ENCODE results near the gene QRFPR. TPM values are rescaled to one million over a fixed set of nuclear protein-coding genes. Genes with fewer than 3 reads are reported as not detected.
"Not testable (repeated sequence)": the region's sequence is repeated elsewhere in the genome, so short reads cannot be mapped to it uniquely, and the experiment has no call there.

Gene QRFPR
- total RNA-seq, 1 experiment from 2014 or later, result 0.63 TPM

DNA sequence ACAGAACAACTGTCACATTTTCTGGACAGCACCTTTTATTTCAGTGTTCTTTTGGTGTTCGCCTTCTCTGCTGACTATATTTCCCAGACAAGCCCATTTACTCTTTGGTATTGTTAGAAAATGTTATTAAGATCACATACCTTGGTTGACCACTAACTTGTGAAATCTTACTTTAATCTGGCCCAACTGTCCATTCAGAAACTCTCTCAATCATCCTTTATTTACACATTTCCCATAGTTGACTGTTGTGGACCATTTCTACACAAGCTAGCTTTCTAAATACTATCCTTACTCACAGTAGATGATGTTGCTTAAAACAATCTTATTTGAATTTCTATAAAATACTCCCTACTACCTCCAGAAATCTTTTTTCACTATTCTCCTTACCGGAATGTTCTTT, 64.7 kb downstream of the QRFPR start:
- no peaks in the 10 kb centered on the region for H3K27me3 ChIP-seq (ENCODE audit: insufficient read depth, low read length)
- H4K8ac ChIP-seq (replicated peaks; ENCODE audit: insufficient read length, low read depth, low read length), result no peak overlapping the region
- no peak overlapping the region for H2BK12ac ChIP-seq (ENCODE audit: insufficient read length, low read depth, low read length)
- no peak overlapping the region for H2AK5ac ChIP-seq (ENCODE audit: insufficient read length, low read length)
- no peaks in the 10 kb centered on the region for H3K79me2 ChIP-seq (ENCODE audit: insufficient read depth, low read length)
- H3K14ac ChIP-seq (ENCODE audit: insufficient read depth, low read length), result no peak overlapping the region
- H3K18ac ChIP-seq (ENCODE audit: insufficient read length, low read depth, low read length), result no peak overlapping the region
- no peak overlapping the region for H3K27ac ChIP-seq (ENCODE audit: insufficient read length, low read depth, low read length)
- no peak overlapping the region for H3T11ph ChIP-seq (ENCODE audit: low read length)
- H3K27me3 Mint-ChIP-seq (ENCODE audit: low read depth), result no peaks in the 10 kb centered on the region
- no CpG with 5 or more reads among the region's 2 CpGs for whole genome bisulfite sequencing (ENCODE audit: extremely low coverage, insufficient read length, low lambda C conversion rate)
- no peak overlapping the region for H2BK15ac ChIP-seq (ENCODE audit: low read depth, low read length)
- no peaks in the 10 kb centered on the region for H3K23me2 ChIP-seq (ENCODE audit: insufficient read length, low read depth, low read length, poor library complexity, severe bottlenecking)
- H3K4me1 Mint-ChIP-seq, result peaks cover 2 to 5% of the 10 kb centered on the region in 2 experiments; a peak in 1 of 4 replicates
- H4K5ac ChIP-seq (ENCODE audit: insufficient read length, low read depth, low read length), result no peak overlapping the region
- H3K4me1 ChIP-seq (ENCODE audit: insufficient read depth, low read length), result no peaks in the 10 kb centered on the region
- H3K9ac ChIP-seq (ENCODE audit: extremely low read depth, insufficient read length, low read length), result no peak overlapping the region
- H2AFZ ChIP-seq (ENCODE audit: low read length), result no peak overlapping the region
- no peaks in the 10 kb centered on the region for H4K20me1 ChIP-seq (ENCODE audit: control insufficient read depth, insufficient read depth, insufficient read length)
- H3K23ac ChIP-seq (ENCODE audit: insufficient read length, low read depth, low read length), result no peak overlapping the region
- H2BK5ac ChIP-seq (ENCODE audit: insufficient read length, low read length), result no peak overlapping the region
- H3K9me3 Mint-ChIP-seq, result peaks cover 0 to 5% of the 10 kb centered on the region in 2 experiments; a peak in 2 of 5 replicates
- no peak overlapping the region for H4K91ac ChIP-seq (ENCODE audit: insufficient read length, low read depth, low read length)
- H3K4ac ChIP-seq (ENCODE audit: low read depth, low read length), result no peak overlapping the region
- no peaks in the 10 kb centered on the region for H3K9me3 ChIP-seq (ENCODE audit: control insufficient read depth, low read depth, low read length)
- H3K79me1 ChIP-seq (ENCODE audit: insufficient read depth, low read depth, low read length, poor library complexity, severe bottlenecking), result no peaks in the 10 kb centered on the region
- H3K4me2 ChIP-seq (ENCODE audit: insufficient read depth, insufficient read length, low read length), result no peak overlapping the region
- TF ChIP-seq CTCF (conservative IDR thresholded peaks at IDR 0.05), result no peak
- no peak overlapping the region for H3K27ac Mint-ChIP-seq
- no peak overlapping the region for H3K56ac ChIP-seq (ENCODE audit: insufficient read length, low read depth, low read length)
- H2BK20ac ChIP-seq (ENCODE audit: low read depth, low read length, poor library complexity, severe bottlenecking), result no peak overlapping the region
- H3K36me3 Mint-ChIP-seq (ENCODE audit: insufficient read depth in 1 of 3, low read depth in 3 of 3), result 0 out of 7 replicates have a peak, but pooled peaks cover 0 to 4% (median 0%) of the 10 kb centered on the region in 3 experiments
- no peak overlapping the region; a peak in 1 of 5 replicates for H3K4me3 Mint-ChIP-seq
- no peak for DNase-seq
- no peak overlapping the region for H2BK120ac ChIP-seq (ENCODE audit: low read depth, low read length, poor library complexity, severe bottlenecking)

DNA sequence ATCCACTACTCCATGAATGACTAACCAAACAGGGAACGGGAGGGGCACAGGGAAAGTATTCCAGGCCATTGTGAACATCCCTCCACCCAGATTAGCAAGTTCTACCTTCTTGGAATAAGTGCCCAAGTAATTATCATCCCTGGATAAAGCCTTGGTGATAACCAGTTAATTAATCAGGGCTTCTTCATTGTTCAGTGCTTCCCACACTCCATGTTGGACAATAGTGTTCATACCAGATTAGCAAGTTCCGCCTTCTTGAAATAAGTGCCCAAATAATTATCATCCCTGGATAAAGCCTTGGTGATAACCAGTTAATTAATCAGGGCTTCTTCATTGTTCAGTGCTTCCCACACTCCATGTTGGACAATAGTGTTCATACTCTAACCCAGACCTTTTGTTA, 67.4 kb downstream of the QRFPR start:
- not testable (repeated sequence) for H3K9ac ChIP-seq (ENCODE audit: extremely low read depth, insufficient read length, low read length); H3K79me1 ChIP-seq (ENCODE audit: insufficient read depth, low read depth, low read length, poor library complexity, severe bottlenecking); H3T11ph ChIP-seq (ENCODE audit: low read length); H3K4me1 Mint-ChIP-seq; H3K4me3 Mint-ChIP-seq; DNase-seq; H2BK5ac ChIP-seq (ENCODE audit: insufficient read length, low read length); H3K4ac ChIP-seq (ENCODE audit: low read depth, low read length); H2BK12ac ChIP-seq (ENCODE audit: insufficient read length, low read depth, low read length); H2AK5ac ChIP-seq (ENCODE audit: insufficient read length, low read length); H4K8ac ChIP-seq (replicated peaks; ENCODE audit: insufficient read length, low read depth, low read length); H3K4me1 ChIP-seq (ENCODE audit: insufficient read depth, low read length); H2BK15ac ChIP-seq (ENCODE audit: low read depth, low read length); H3K27ac Mint-ChIP-seq; H4K91ac ChIP-seq (ENCODE audit: insufficient read length, low read depth, low read length); H4K20me1 ChIP-seq (ENCODE audit: control insufficient read depth, insufficient read depth, insufficient read length); H3K27me3 Mint-ChIP-seq (ENCODE audit: low read depth); H4K5ac ChIP-seq (ENCODE audit: insufficient read length, low read depth, low read length); H3K56ac ChIP-seq (ENCODE audit: insufficient read length, low read depth, low read length); H3K4me2 ChIP-seq (ENCODE audit: insufficient read depth, insufficient read length, low read length); H2BK20ac ChIP-seq (ENCODE audit: low read depth, low read length, poor library complexity, severe bottlenecking); H3K79me2 ChIP-seq (ENCODE audit: insufficient read depth, low read length); H3K36me3 Mint-ChIP-seq (ENCODE audit: insufficient read depth in 1 of 3, low read depth in 3 of 3); H3K27me3 ChIP-seq (ENCODE audit: insufficient read depth, low read length); H3K9me3 Mint-ChIP-seq; H3K14ac ChIP-seq (ENCODE audit: insufficient read depth, low read length); H3K23ac ChIP-seq (ENCODE audit: insufficient read length, low read depth, low read length); H2AFZ ChIP-seq (ENCODE audit: low read length); H3K9me3 ChIP-seq (ENCODE audit: control insufficient read depth, low read depth, low read length); H3K23me2 ChIP-seq (ENCODE audit: insufficient read length, low read depth, low read length, poor library complexity, severe bottlenecking); H3K27ac ChIP-seq (ENCODE audit: insufficient read length, low read depth, low read length); H3K18ac ChIP-seq (ENCODE audit: insufficient read length, low read depth, low read length); H2BK120ac ChIP-seq (ENCODE audit: low read depth, low read length, poor library complexity, severe bottlenecking)
- no CpG with 5 or more reads among the region's 2 CpGs for WGBS (ENCODE audit: extremely low coverage, insufficient read length, low lambda C conversion rate)

Data from H9 (cell line).